ENCODE data around the gene ATOSB.

DNA sequence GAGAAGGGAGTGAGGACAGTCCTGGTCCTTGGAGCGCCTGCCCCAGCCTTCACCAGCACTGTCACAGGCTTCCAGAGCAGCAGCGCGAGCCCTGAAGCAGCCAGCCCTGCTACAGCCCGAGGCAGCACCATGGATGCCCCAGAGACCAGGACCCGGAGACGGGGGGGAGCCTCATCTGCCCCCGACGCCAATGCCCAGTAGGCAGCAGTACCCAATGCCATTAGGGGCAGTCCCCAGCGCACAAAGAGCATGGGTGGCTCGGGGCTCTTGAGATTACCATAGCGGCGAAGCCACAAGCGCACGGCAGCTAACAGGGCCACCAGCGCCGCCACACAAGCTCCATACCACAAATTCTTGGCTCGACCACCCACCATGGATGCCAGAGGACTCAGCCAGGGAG lies 24.1 kb downstream of the ATOSB start:
- no peak for TF ChIP-seq TAF1 (IDR thresholded peaks at IDR 0.05; ENCODE audit: low read depth)
- TF ChIP-seq CREB1 (IDR thresholded peaks at IDR 0.05; ENCODE audit: low read depth) = no peak
- no peak for TF ChIP-seq YY1 (IDR thresholded peaks at IDR 0.05; ENCODE audit: low read depth)
- TF ChIP-seq RAD21 (IDR thresholded peaks at IDR 0.05; ENCODE audit: low read depth) = no peak

All from Ishikawa (cell line).